GM18867 (cell line): Measurements from ENCODE around the gene HSFX4.
"Not testable (repeated sequence)": the region's sequence is repeated elsewhere in the genome, so short reads cannot be mapped to it uniquely, and the experiment has no call there.

Source experiments
- ATAC-seq: cut with Tn5 transposase; IDR thresholded peaks from one replicate; pipeline ENCODE4 v1.9.1; 2021; ENCODE audit warnings: mild to moderate bottlenecking, moderate library complexity; ENCODE audit not compliant: unreplicated experiment

Gene HSFX4

GRCh38 chrX:149929400-149929799, at the start of gene HSFX4:
TSS of gene HSFX4 (plus strand) at chrX:149929573. CDS start at chrX:149929645, 72 bp downstream.
- ATAC-seq = not testable (repeated sequence)

GRCh38 chrX:149881081-149881711, 48.2 kb upstream of the HSFX4 start, which contains the start of gene MAGEA8:
TSS of gene MAGEA8 (plus strand) at chrX:149881183. CDS start at chrX:149884273, 3,090 bp downstream.
- ATAC-seq = no peak

- ATAC-seq = not testable (repeated sequence)
Observed at GRCh38 chrX:149890828-149891227, 38.5 kb upstream of the HSFX4 start.

- peak; percentile 62 for ATAC-seq
Observed at GRCh38 chrX:149898554-149898953, 30.8 kb upstream of the HSFX4 start.

- ATAC-seq = peak; percentile 68
Observed at GRCh38 chrX:149903889-149904748, 25.3 kb upstream of the HSFX4 start.

- ATAC-seq = peak; percentile 65
Observed at GRCh38 chrX:149908308-149908707, 21.1 kb upstream of the HSFX4 start.

GRCh38 chrX:149908727-149909126, 20.6 kb upstream of the HSFX4 start:
- ATAC-seq = no peak

- ATAC-seq = no peak
Observed at GRCh38 chrX:149909324-149910177, 19.8 kb upstream of the HSFX4 start.

GRCh38 chrX:149910178-149910695, 19.1 kb upstream of the HSFX4 start:
- no peak for ATAC-seq

GRCh38 chrX:149916745-149917392, 12.5 kb upstream of the HSFX4 start:
- ATAC-seq = peak; percentile 75

GRCh38 chrX:149923836-149924235, 5.5 kb upstream of the HSFX4 start:
- not testable (repeated sequence) for ATAC-seq

GRCh38 chrX:149924434-149924833, 4.9 kb upstream of the HSFX4 start:
- ATAC-seq = not testable (repeated sequence)

- not testable (repeated sequence) for ATAC-seq
Observed at GRCh38 chrX:149927245-149927963, 2.0 kb upstream of the HSFX4 start.

- not testable (repeated sequence) for ATAC-seq
Observed at GRCh38 chrX:149927964-149928258, 1.5 kb upstream of the HSFX4 start.

- ATAC-seq = not testable (repeated sequence)
Observed at GRCh38 chrX:149928635-149929034, 738 bp upstream of the HSFX4 start.

GRCh38 chrX:149931355-149931754, 2.0 kb downstream of the HSFX4 start:
- not testable (repeated sequence) for ATAC-seq

- not testable (repeated sequence) for ATAC-seq
Observed at GRCh38 chrX:149932150-149932549, 2.8 kb downstream of the HSFX4 start.

GRCh38 chrX:149932970-149933369, 3.6 kb downstream of the HSFX4 start:
- not testable (repeated sequence) for ATAC-seq

- not testable (repeated sequence) for ATAC-seq
Observed at GRCh38 chrX:149933547-149933946, 4.2 kb downstream of the HSFX4 start.

GRCh38 chrX:149937328-149937727, 8.0 kb downstream of the HSFX4 start:
- ATAC-seq = not testable (repeated sequence)
